ENCODE measurements around the gene KIF3C. TPM values are rescaled to one million over a fixed set of nuclear protein-coding genes. Genes with fewer than 3 reads are reported as not detected.

KIF3C gene
- total RNA-seq, 4 donors from 2014 or later, result 6.6 to 14.3 (median 9.3) TPM

DNA sequence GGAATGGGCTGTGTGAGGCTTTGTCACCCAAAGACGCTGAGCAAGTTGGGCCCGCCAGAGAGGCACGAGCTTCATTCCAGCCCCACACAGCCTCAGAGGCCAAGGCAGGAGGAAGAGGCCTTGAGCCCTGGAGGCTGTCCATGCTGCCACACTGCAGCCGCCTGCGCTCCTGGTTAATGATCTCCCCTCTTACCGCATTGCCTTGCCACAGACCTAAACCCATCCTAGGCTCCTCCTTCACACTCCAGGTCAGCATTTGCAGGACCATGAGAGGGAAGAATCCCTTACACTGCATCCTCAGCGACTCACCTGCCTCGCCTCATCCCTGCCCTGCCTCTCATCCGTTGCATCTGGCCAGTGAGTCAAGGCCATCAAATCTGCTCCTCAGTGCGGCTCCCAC lies 24.6 kb downstream of the KIF3C start:
- peaks cover 0 to 30% (median 10%) of the 10 kb centered on the region in 4 donors for H3K36me3 ChIP-seq
- no peak overlapping the region for H3K27ac ChIP-seq (replicated peaks in 1 of 4)
- DNase-seq (ENCODE audit: extremely low spot score), result no peak
- H3K4me3 ChIP-seq, result no peak overlapping the region
- H3K9me3 ChIP-seq, result no peaks in the 10 kb centered on the region
- no peak for TF ChIP-seq POLR2A (IDR thresholded peaks at IDR 0.05; ENCODE audit: low read depth)
- TF ChIP-seq, protein P1, sequence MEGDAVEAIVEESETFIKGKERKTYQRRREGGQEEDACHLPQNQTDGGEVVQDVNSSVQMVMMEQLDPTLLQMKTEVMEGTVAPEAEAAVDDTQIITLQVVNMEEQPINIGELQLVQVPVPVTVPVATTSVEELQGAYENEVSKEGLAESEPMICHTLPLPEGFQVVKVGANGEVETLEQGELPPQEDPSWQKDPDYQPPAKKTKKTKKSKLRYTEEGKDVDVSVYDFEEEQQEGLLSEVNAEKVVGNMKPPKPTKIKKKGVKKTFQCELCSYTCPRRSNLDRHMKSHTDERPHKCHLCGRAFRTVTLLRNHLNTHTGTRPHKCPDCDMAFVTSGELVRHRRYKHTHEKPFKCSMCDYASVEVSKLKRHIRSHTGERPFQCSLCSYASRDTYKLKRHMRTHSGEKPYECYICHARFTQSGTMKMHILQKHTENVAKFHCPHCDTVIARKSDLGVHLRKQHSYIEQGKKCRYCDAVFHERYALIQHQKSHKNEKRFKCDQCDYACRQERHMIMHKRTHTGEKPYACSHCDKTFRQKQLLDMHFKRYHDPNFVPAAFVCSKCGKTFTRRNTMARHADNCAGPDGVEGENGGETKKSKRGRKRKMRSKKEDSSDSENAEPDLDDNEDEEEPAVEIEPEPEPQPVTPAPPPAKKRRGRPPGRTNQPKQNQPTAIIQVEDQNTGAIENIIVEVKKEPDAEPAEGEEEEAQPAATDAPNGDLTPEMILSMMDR (IDR thresholded peaks at IDR 0.05), result no peak
- WGBS, result 92% methylated on average over 9 of the region's 10 CpGs
- peaks cover 0 to 11% (median 8%) of the 10 kb centered on the region in 4 donors for H3K4me1 ChIP-seq
- intact Hi-C loops (cut with DNase I), result loop anchor here (10.0 kb wide), 1 partner anchor 377 kb away; no protein-coding TSS in a partner anchor
- no peaks in the 10 kb centered on the region for H3K27me3 ChIP-seq

DNA sequence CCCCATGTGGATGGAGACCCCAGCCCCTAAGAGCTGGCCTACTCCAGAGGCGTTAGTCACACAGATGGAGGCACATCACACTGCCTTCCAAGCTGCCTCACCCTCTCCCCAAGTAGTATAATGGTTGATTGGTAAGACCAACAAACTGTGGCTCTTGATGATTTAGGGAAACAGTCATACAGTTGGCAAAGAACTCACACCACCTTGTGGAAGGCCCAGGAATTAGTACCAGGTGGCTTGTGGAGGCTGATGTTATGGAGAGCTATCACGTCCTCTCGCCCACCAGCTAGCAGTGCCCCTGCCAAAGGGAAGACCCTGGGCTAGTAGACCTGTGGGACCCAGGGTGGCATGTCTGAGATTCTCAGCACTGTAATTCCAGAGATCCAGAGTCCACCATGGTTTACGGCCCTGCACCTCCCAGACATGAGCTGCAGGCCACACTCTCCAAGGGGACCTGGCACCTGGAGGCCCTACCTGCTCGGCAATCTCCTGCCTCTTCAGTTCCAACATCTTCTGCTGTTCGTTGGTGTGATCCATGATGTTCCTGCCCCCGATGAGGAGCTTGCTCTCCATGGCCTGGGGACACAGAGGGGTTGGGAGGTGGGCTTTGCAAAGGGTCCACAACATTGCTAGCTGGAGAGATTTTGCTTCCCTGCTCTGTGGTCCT lies 26.3 kb downstream of the KIF3C start:
- intact Hi-C loops (cut with DNase I), result loop anchor here (10.0 kb wide), 1 partner anchor 379 kb away; no protein-coding TSS in a partner anchor
- TF ChIP-seq EP300 (IDR thresholded peaks at IDR 0.05) (no peak), POLR2AphosphoS5 (IDR thresholded peaks at IDR 0.05) (no peak), POLR2A (IDR thresholded peaks at IDR 0.05; ENCODE audit: low read depth) (no peak)
- TF ChIP-seq, protein P1 (IDR thresholded peaks at IDR 0.05), result no peak
- H3K27ac ChIP-seq (replicated peaks in 1 of 4), result no peak overlapping the region
- WGBS, result 85% methylated on average over 7 of the region's 7 CpGs
- no peak overlapping the region for H3K4me3 ChIP-seq
- H3K4me1 ChIP-seq, result peaks cover 0 to 13% (median 8%) of the 10 kb centered on the region in 4 donors
- peaks cover 0 to 30% (median 10%) of the 10 kb centered on the region in 4 donors for H3K36me3 ChIP-seq
- DNase-seq (ENCODE audit: extremely low spot score), result no peak
- H3K9me3 ChIP-seq, result no peaks in the 10 kb centered on the region
- no peaks in the 10 kb centered on the region for H3K27me3 ChIP-seq

DNA sequence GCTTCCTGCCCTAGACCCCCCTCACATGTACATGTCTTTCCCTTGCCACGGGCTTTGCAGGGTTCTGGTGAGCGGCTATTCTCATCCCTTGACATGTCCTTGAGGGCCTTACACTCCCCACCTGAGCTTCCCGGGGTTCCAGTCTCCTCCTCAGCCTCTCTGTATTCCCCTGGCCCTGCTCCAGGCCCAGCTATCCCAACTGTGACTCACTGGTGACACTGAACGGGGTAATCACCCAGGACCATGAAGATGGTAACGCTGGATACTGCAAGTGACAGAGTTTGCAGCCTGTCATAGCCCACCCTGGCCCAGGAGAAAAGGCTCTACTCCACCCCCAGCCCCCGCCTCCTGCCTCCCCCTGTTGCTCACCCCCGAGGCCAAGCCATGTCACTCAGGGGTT lies 27.3 kb downstream of the KIF3C start:
- Histone ChIP-seq H3K36me3 (peaks cover 0 to 30% (median 10%) of the 10 kb centered on the region in 4 donors), H3K9me3 (no peaks in the 10 kb centered on the region), H3K4me3 (no peak overlapping the region), H3K4me1 (peaks cover 0 to 8% (median 5%) of the 10 kb centered on the region in 4 donors), H3K27ac (replicated peaks in 1 of 4) (no peak overlapping the region), H3K27me3 (no peaks in the 10 kb centered on the region)
- no peak for TF ChIP-seq EP300 (IDR thresholded peaks at IDR 0.05)
- TF ChIP-seq POLR2AphosphoS5 (IDR thresholded peaks at IDR 0.05), result no peak
- TF ChIP-seq, protein P1 (IDR thresholded peaks at IDR 0.05), result no peak
- no peak for TF ChIP-seq POLR2A (IDR thresholded peaks at IDR 0.05; ENCODE audit: low read depth)
- no peak for DNase-seq (ENCODE audit: extremely low spot score)
- intact Hi-C loops (cut with DNase I), result loop anchor here (10.0 kb wide), 1 partner anchor 380 kb away; no protein-coding TSS in a partner anchor
- WGBS, result 84% methylated on average over 6 of the region's 7 CpGs

DNA sequence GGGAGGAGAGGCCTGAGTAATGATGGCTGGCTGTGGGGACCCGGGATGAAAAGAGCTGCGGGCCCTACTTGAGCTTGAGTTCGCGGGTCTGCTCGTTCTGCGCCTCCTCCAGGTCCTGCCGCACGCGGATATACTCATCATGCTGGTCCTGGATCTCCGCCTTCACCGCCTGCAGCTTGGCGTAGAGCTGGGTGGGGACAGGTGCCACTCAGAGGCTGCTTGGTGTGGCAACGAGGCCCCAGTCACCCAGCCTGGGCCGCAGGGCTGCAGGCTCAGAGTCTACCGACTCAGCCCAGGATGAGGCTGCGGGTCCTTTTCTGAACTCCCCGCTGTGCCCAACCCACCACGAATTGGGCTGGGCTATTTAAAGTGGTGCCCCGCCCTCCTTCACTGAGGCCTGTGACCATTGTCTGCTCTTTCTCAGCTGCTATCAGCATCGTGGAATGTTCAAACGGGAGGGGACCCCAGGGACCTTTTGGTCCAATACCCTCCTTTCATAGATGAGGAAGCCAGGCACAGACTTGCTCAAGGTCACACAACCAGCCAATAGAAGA lies 28.0 kb downstream of the KIF3C start:
- WGBS, result 88% methylated on average over 16 of the region's 21 CpGs
- no peak overlapping the region for H3K4me3 ChIP-seq
- peaks cover 0 to 30% (median 10%) of the 10 kb centered on the region in 4 donors for H3K36me3 ChIP-seq
- no peak for DNase-seq (ENCODE audit: extremely low spot score)
- H3K27me3 ChIP-seq, result no peaks in the 10 kb centered on the region
- no peaks in the 10 kb centered on the region for H3K9me3 ChIP-seq
- peaks cover 0 to 8% (median 5%) of the 10 kb centered on the region in 4 donors for H3K4me1 ChIP-seq
- TF ChIP-seq POLR2AphosphoS5 (IDR thresholded peaks at IDR 0.05) (no peak), POLR2A (IDR thresholded peaks at IDR 0.05; ENCODE audit: low read depth) (no peak), EP300 (IDR thresholded peaks at IDR 0.05) (no peak)
- TF ChIP-seq, protein P1 (IDR thresholded peaks at IDR 0.05), result no peak
- H3K27ac ChIP-seq (replicated peaks in 1 of 4), result no peak overlapping the region
- intact Hi-C loops (cut with DNase I), result loop anchor here (10.0 kb wide), 1 partner anchor 381 kb away; no protein-coding TSS in a partner anchor
